Neuronal stem cell (in vitro differentiated cells): Measurements from ENCODE around the gene THRAP3. TPM values are rescaled to one million over a fixed set of nuclear protein-coding genes. Genes with fewer than 3 reads are reported as not detected.

ENCODE experiments used
- small RNA-seq: library from polyadenylated mRNA; stranded (forward); fragments of <200 nt; extraction: miRNeasy Mini kit (QIAGEN cat#:217004); gene quantifications from one replicate; pipeline ENCODE3, GENCODE V24; 2013; ENCODE audit not compliant: insufficient read depth

THRAP3 gene

Small RNAs within 50 kb of the gene (small RNA-seq; reads per million reads assigned to genes)
- gene RN7SL131P (not detected), gene UBE2V2P4 (not detected)
